Mucosa of rectum (tissue), 2 donors: ENCODE results near the gene MORN1.

Experiments used
- H3K27ac ChIP-seq, 2 donors: one replicate each; pipeline ENCODE4 v1.7.0; 2013; ENCODE audit warnings: inconsistent platforms in 2 of 2, low read depth in 2 of 2, low read length in 2 of 2
- H3K27me3 ChIP-seq, 2 donors: one replicate each; pipeline ENCODE4 v1.7.0; 2013; ENCODE audit warnings: low read length in 2 of 2; ENCODE audit not compliant: control insufficient read depth in 2 of 2, insufficient read depth in 2 of 2
- H3K36me3 ChIP-seq, 2 donors: one replicate each; pipeline ENCODE4 v1.7.0; 2013; ENCODE audit warnings: low read length in 2 of 2; ENCODE audit not compliant: control insufficient read depth in 2 of 2, insufficient read depth in 2 of 2
- H3K4me1 ChIP-seq, 2 donors: one replicate each; pipeline ENCODE4 v1.7.0; 2013; ENCODE audit warnings: low read length in 2 of 2, mild to moderate bottlenecking in 1 of 2; ENCODE audit not compliant: control insufficient read depth in 2 of 2, insufficient read depth in 2 of 2
- H3K4me3 ChIP-seq, 2 donors: one replicate each; pipeline ENCODE4 v1.7.0; 2013; ENCODE audit warnings: low read length in 2 of 2
- H3K9ac ChIP-seq, 2 donors: one replicate each; pipeline ENCODE4 v1.7.0; 2013; ENCODE audit warnings: low read length in 2 of 2, low read depth in 1 of 2, mild to moderate bottlenecking in 1 of 2
- H3K9me3 ChIP-seq, 2 donors: one replicate each; pipeline ENCODE4 v1.7.0; 2013; ENCODE audit warnings: low read length in 2 of 2; ENCODE audit not compliant: control insufficient read depth in 2 of 2
- donor health status: healthy.
- donor health status: Normal muscosa, but diverticular disease.

MORN1 gene

GRCh38 chr1:2376261-2376741 is 15.1 kb downstream of the MORN1 start:
- Histone ChIP-seq H3K4me3 (no peak overlapping the region), H3K27me3 (peaks cover 0 to 6% of the 10 kb centered on the region in 2 donors), H3K9me3 (no peaks in the 10 kb centered on the region), H3K36me3 (no peaks in the 10 kb centered on the region), H3K4me1 (no peaks in the 10 kb centered on the region), H3K27ac (no peak overlapping the region), H3K9ac (no peak overlapping the region)

- Histone ChIP-seq H3K4me1 (no peaks in the 10 kb centered on the region), H3K27ac (no peak overlapping the region), H3K9ac (no peak overlapping the region), H3K9me3 (no peaks in the 10 kb centered on the region), H3K4me3 (no peak overlapping the region), H3K27me3 (peaks cover 0 to 6% of the 10 kb centered on the region in 2 donors), H3K36me3 (no peaks in the 10 kb centered on the region)
These were observed 15.5 kb downstream of the MORN1 start for GRCh38 chr1:2375923-2376260.

GRCh38 chr1:2375246-2375922 is 16.0 kb downstream of the MORN1 start:
- Histone ChIP-seq H3K9me3 (no peaks in the 10 kb centered on the region), H3K4me1 (no peaks in the 10 kb centered on the region), H3K27ac (no peak overlapping the region), H3K36me3 (no peaks in the 10 kb centered on the region), H3K27me3 (peaks cover 0 to 6% of the 10 kb centered on the region in 2 donors), H3K9ac (no peak overlapping the region), H3K4me3 (no peak overlapping the region)

- no peak overlapping the region for H3K9ac ChIP-seq
- no peak overlapping the region for H3K27ac ChIP-seq
- no peaks in the 10 kb centered on the region for H3K9me3 ChIP-seq
- no peak overlapping the region for H3K4me3 ChIP-seq
- no peaks in the 10 kb centered on the region for H3K36me3 ChIP-seq
- no peaks in the 10 kb centered on the region for H3K4me1 ChIP-seq
- H3K27me3 ChIP-seq: peaks cover 0 to 6% of the 10 kb centered on the region in 2 donors
These were observed 16.9 kb downstream of the MORN1 start for GRCh38 chr1:2374252-2375155.

GRCh38 chr1:2373551-2374251 is 17.7 kb downstream of the MORN1 start:
- Histone ChIP-seq H3K9ac (no peak overlapping the region), H3K27ac (no peak overlapping the region), H3K27me3 (peaks cover 0 to 6% of the 10 kb centered on the region in 2 donors), H3K36me3 (no peaks in the 10 kb centered on the region), H3K4me3 (no peak overlapping the region), H3K4me1 (no peaks in the 10 kb centered on the region), H3K9me3 (no peaks in the 10 kb centered on the region)

GRCh38 chr1:2372551-2373490 is 18.5 kb downstream of the MORN1 start:
- H3K27me3 ChIP-seq: peaks cover 0 to 6% of the 10 kb centered on the region in 2 donors
- no peaks in the 10 kb centered on the region for H3K9me3 ChIP-seq
- no peaks in the 10 kb centered on the region for H3K4me1 ChIP-seq
- H3K4me3 ChIP-seq: no peak overlapping the region
- H3K9ac ChIP-seq: no peak overlapping the region
- no peaks in the 10 kb centered on the region for H3K36me3 ChIP-seq
- H3K27ac ChIP-seq: no peak overlapping the region

- H3K27ac ChIP-seq: no peak overlapping the region
- no peak overlapping the region for H3K9ac ChIP-seq
- H3K4me1 ChIP-seq: no peaks in the 10 kb centered on the region
- H3K27me3 ChIP-seq: no peaks in the 10 kb centered on the region
- H3K36me3 ChIP-seq: no peaks in the 10 kb centered on the region
- no peaks in the 10 kb centered on the region for H3K9me3 ChIP-seq
- no peak overlapping the region for H3K4me3 ChIP-seq
These were observed 23.2 kb downstream of the MORN1 start for GRCh38 chr1:2368053-2368744.

- Histone ChIP-seq H3K27ac (no peak overlapping the region), H3K36me3 (no peaks in the 10 kb centered on the region), H3K9me3 (no peaks in the 10 kb centered on the region), H3K27me3 (no peaks in the 10 kb centered on the region), H3K9ac (no peak overlapping the region), H3K4me1 (no peaks in the 10 kb centered on the region), H3K4me3 (no peak overlapping the region)
These were observed 27.4 kb downstream of the MORN1 start for GRCh38 chr1:2363847-2364513.
